ENCODE data around the gene CLECL1. TPM values are rescaled to one million over a fixed set of nuclear protein-coding genes. Genes with fewer than 3 reads are reported as not detected.
"Not testable (repeated sequence)": the region's sequence is repeated elsewhere in the genome, so short reads cannot be mapped to it uniquely, and the experiment has no call there.

CLECL1 gene
- total RNA-seq, 1 donor from 2014 or later: not detected

DNA sequence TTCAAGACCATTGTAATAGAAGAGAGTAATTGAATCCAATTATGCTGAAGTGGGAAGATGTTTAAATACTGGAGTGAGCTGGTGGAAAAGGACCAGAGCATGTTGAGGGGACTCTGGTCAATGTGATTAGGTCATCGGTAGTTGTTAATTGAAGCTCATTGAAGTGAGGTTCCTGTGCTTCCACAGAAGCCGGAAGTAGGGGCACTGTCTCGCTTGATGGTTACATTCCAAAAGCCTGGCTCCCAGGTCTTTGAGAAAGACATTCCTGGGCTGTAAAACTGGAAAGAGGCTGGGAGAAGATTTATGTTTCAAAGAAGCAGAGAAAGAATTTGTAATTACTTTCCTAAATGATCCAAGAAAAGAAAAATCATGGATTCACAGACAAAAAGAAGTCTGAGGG lies 12.3 kb upstream of the CLECL1 start:
- no peak for DNase-seq (ENCODE audit: low spot score)
- Mint-ChIP-seq H3K9me3 (ENCODE audit: low read depth) (no peaks in the 10 kb centered on the region), H3K36me3 (ENCODE audit: low read depth) (no peaks in the 10 kb centered on the region), H3K4me1 (ENCODE audit: low read depth) (peaks cover 3% of the 10 kb centered on the region), H3K27ac (ENCODE audit: unreplicated experiment) (no peak overlapping the region), H3K4me3 (ENCODE audit: unreplicated experiment) (no peak overlapping the region), H3K27me3 (ENCODE audit: low read depth) (peaks cover 19% of the 10 kb centered on the region)
- no peak for TF ChIP-seq CTCF (IDR thresholded peaks at IDR 0.05)

DNA sequence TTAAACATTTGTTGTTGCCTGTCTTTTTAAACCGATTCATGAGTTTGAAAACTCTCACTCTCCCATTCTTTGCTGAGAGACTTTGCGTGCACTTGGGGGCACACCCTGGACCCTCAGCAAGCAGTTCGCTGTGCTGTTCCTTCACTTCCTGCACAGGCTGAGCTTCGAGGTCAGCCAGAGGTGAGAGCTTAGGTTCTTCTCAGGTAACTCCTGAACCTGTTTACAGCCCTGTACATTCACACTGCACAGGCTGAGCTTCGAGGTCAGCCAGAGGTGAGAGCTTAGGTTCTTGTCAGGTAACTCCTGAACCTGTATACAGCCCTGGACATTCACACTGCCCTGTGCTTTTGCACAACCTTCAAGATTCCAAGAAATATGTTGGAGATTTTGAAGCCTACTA lies 9.8 kb upstream of the CLECL1 start:
- Mint-ChIP-seq H3K4me3 (ENCODE audit: unreplicated experiment) (no peak overlapping the region), H3K36me3 (ENCODE audit: low read depth) (no peaks in the 10 kb centered on the region), H3K9me3 (ENCODE audit: low read depth) (no peaks in the 10 kb centered on the region), H3K27ac (ENCODE audit: unreplicated experiment) (no peak overlapping the region), H3K4me1 (ENCODE audit: low read depth) (no peaks in the 10 kb centered on the region), H3K27me3 (ENCODE audit: low read depth) (peaks cover 17% of the 10 kb centered on the region)
- DNase-seq (ENCODE audit: low spot score): no peak
- no peak for TF ChIP-seq CTCF (IDR thresholded peaks at IDR 0.05)

- Mint-ChIP-seq H3K9me3 (ENCODE audit: low read depth) (no peaks in the 10 kb centered on the region), H3K27me3 (ENCODE audit: low read depth) (peaks cover 11% of the 10 kb centered on the region), H3K4me1 (ENCODE audit: low read depth) (no peaks in the 10 kb centered on the region), H3K36me3 (ENCODE audit: low read depth) (no peaks in the 10 kb centered on the region), H3K4me3 (ENCODE audit: unreplicated experiment) (no peak overlapping the region), H3K27ac (ENCODE audit: unreplicated experiment) (no peak overlapping the region)
- no peak for DNase-seq (ENCODE audit: low spot score)
- no peak for TF ChIP-seq CTCF (IDR thresholded peaks at IDR 0.05)
These were observed 8.8 kb upstream of the CLECL1 start for GRCh38 chr12:9741726-9742125.

- Mint-ChIP-seq H3K27ac (ENCODE audit: unreplicated experiment) (no peak overlapping the region), H3K4me3 (ENCODE audit: unreplicated experiment) (no peak overlapping the region), H3K4me1 (ENCODE audit: low read depth) (no peaks in the 10 kb centered on the region), H3K36me3 (ENCODE audit: low read depth) (no peaks in the 10 kb centered on the region), H3K9me3 (ENCODE audit: low read depth) (no peaks in the 10 kb centered on the region), H3K27me3 (ENCODE audit: low read depth) (peaks cover 9% of the 10 kb centered on the region)
- TF ChIP-seq CTCF (IDR thresholded peaks at IDR 0.05): no peak
- DNase-seq (ENCODE audit: low spot score): no peak
These were observed 7.3 kb upstream of the CLECL1 start for GRCh38 chr12:9740106-9740750.

- not testable (repeated sequence) for H3K27me3 Mint-ChIP-seq (ENCODE audit: low read depth); H3K4me1 Mint-ChIP-seq (ENCODE audit: low read depth); H3K27ac Mint-ChIP-seq (ENCODE audit: unreplicated experiment); H3K36me3 Mint-ChIP-seq (ENCODE audit: low read depth); H3K9me3 Mint-ChIP-seq (ENCODE audit: low read depth); DNase-seq (ENCODE audit: low spot score); H3K4me3 Mint-ChIP-seq (ENCODE audit: unreplicated experiment)
These were observed 6.7 kb upstream of the CLECL1 start for GRCh38 chr12:9739404-9740105.

DNA sequence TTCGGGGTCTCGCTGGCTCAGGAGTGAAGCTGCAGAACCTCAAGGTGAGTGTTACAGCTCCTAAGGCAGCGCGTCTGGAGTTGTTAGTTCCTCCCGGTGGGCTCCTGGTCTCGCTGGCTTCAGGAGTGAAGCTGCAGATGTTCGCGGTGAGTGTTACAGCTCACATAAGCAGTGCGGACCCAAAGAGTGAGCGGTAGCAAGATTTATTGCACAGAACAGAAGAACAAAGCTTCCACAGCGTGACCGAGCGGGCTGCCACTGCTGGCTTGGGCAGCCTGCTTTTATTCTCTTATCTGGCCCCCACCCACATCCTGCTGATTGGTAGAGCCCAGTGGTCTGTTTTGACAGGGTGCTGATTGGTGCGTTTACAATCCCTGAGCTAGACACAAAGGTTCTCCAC lies 6.0 kb upstream of the CLECL1 start:
- H3K27me3 Mint-ChIP-seq (ENCODE audit: low read depth); H3K4me1 Mint-ChIP-seq (ENCODE audit: low read depth); H3K4me3 Mint-ChIP-seq (ENCODE audit: unreplicated experiment); H3K36me3 Mint-ChIP-seq (ENCODE audit: low read depth); H3K27ac Mint-ChIP-seq (ENCODE audit: unreplicated experiment); DNase-seq (ENCODE audit: low spot score); H3K9me3 Mint-ChIP-seq (ENCODE audit: low read depth): not testable (repeated sequence)
